ENCODE measurements around the gene NAV2.

NAV2 gene

GRCh38 chr11:19828382-19829108 lies 115.9 kb downstream of the NAV2 start:
- ATAC-seq = no peak
- TF ChIP-seq TSHZ2 (CRISPR knock-in tag; IDR thresholded peaks at IDR 0.05) = no peak
- no peak for TF ChIP-seq ZNF565 (CRISPR knock-in tag; conservative IDR thresholded peaks at IDR 0.05; ENCODE audit: low read depth)
- no peak for TF ChIP-seq POU6F1 (CRISPR knock-in tag; IDR thresholded peaks at IDR 0.05; ENCODE audit: borderline replicate concordance, low read depth)
- TF ChIP-seq CSRNP3 (CRISPR knock-in tag; IDR thresholded peaks at IDR 0.05) = no peak
- no peak for TF ChIP-seq SNAI2 (CRISPR knock-in tag; IDR thresholded peaks at IDR 0.05)
- TF ChIP-seq ARNTL (CRISPR knock-in tag; IDR thresholded peaks at IDR 0.05; ENCODE audit: borderline replicate concordance, low read depth) = no peak
- TF ChIP-seq ZFP30 (CRISPR knock-in tag; IDR thresholded peaks at IDR 0.05) = no peak
- TF ChIP-seq ISL1 (CRISPR knock-in tag; IDR thresholded peaks at IDR 0.05) = no peak

- no peak for TF ChIP-seq RARB (CRISPR knock-in tag; IDR thresholded peaks at IDR 0.05)
- TF ChIP-seq POU6F1 (CRISPR knock-in tag; IDR thresholded peaks at IDR 0.05; ENCODE audit: borderline replicate concordance, low read depth) = no peak
- TF ChIP-seq ISL1 (CRISPR knock-in tag; IDR thresholded peaks at IDR 0.05) = no peak
- TF ChIP-seq ESRRG (CRISPR knock-in tag; IDR thresholded peaks at IDR 0.05) = no peak
- no peak for TF ChIP-seq CSDC2 (CRISPR knock-in tag; IDR thresholded peaks at IDR 0.05)
- no peak for TF ChIP-seq ZNF8 (CRISPR knock-in tag; IDR thresholded peaks at IDR 0.05)
- TF ChIP-seq ZNF565 (CRISPR knock-in tag; conservative IDR thresholded peaks at IDR 0.05; ENCODE audit: low read depth) = no peak
- TF ChIP-seq PATZ1 (CRISPR knock-in tag; IDR thresholded peaks at IDR 0.05; ENCODE audit: borderline replicate concordance) = no peak
- ATAC-seq = no peak
Observed at GRCh38 chr11:19829109-19829837, 116.6 kb downstream of the NAV2 start.

- TF ChIP-seq PATZ1 (CRISPR knock-in tag; IDR thresholded peaks at IDR 0.05; ENCODE audit: borderline replicate concordance) (no peak), CSDC2 (CRISPR knock-in tag; IDR thresholded peaks at IDR 0.05) (no peak), ZNF565 (CRISPR knock-in tag; conservative IDR thresholded peaks at IDR 0.05; ENCODE audit: low read depth) (no peak), OSR1 (CRISPR knock-in tag; IDR thresholded peaks at IDR 0.05) (no peak), GLIS3 (CRISPR knock-in tag; IDR thresholded peaks at IDR 0.05) (no peak), SNAI2 (CRISPR knock-in tag; IDR thresholded peaks at IDR 0.05) (no peak), PPARA (CRISPR knock-in tag; IDR thresholded peaks at IDR 0.05; ENCODE audit: borderline replicate concordance) (no peak), ZFP3 (CRISPR knock-in tag; IDR thresholded peaks at IDR 0.05) (no peak), RARB (CRISPR knock-in tag; IDR thresholded peaks at IDR 0.05) (no peak), ZNF8 (CRISPR knock-in tag; IDR thresholded peaks at IDR 0.05) (no peak), POU6F1 (CRISPR knock-in tag; IDR thresholded peaks at IDR 0.05; ENCODE audit: borderline replicate concordance, low read depth) (no peak), BACH2 (CRISPR knock-in tag; IDR thresholded peaks at IDR 0.05; ENCODE audit: borderline replicate concordance) (no peak)
- no peak for ATAC-seq
Observed at GRCh38 chr11:19832086-19832750, 119.6 kb downstream of the NAV2 start.

All from SK-N-SH treated with all-trans-retinoic acid at 6 μM for 48 hours (cell line).